VCaP (cell line): ENCODE measurements around the gene MGAT5.

ENCODE experiments used
- H3K27ac ChIP-seq: fragments of 450-650 bp; 2 replicates; pipeline ENCODE4 v1.5.1; 2017
- TF ChIP-seq, protein P1 (sequence below): fragments of 450-650 bp; conservative IDR thresholded peaks from 2 replicates; pipeline ENCODE4 v1.5.1; 2017; ENCODE audit warnings: mild to moderate bottlenecking, moderate library complexity

MGAT5 gene

DNA sequence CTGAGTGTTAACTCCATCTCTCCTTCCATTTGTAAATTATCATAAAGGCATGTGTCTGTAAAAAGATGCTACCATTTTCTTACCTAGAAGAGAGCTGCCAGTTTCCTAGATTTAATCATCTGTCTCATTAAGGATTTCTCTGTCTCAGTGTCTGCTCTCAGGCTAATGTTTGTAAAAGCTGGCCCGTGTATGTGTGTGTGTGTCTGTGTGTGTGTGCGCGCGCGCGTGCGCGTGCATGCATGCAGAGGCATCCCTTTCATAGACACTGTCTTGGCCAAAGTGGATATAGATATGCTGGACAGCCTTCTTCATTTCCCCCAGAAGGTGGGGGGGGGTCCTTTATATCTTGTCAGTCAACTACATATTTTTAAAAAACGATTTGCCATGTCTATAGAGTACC, 18.9 kb downstream of the MGAT5 start:
- no peak overlapping the region for H3K27ac ChIP-seq
- TF ChIP-seq, protein P1, sequence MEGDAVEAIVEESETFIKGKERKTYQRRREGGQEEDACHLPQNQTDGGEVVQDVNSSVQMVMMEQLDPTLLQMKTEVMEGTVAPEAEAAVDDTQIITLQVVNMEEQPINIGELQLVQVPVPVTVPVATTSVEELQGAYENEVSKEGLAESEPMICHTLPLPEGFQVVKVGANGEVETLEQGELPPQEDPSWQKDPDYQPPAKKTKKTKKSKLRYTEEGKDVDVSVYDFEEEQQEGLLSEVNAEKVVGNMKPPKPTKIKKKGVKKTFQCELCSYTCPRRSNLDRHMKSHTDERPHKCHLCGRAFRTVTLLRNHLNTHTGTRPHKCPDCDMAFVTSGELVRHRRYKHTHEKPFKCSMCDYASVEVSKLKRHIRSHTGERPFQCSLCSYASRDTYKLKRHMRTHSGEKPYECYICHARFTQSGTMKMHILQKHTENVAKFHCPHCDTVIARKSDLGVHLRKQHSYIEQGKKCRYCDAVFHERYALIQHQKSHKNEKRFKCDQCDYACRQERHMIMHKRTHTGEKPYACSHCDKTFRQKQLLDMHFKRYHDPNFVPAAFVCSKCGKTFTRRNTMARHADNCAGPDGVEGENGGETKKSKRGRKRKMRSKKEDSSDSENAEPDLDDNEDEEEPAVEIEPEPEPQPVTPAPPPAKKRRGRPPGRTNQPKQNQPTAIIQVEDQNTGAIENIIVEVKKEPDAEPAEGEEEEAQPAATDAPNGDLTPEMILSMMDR = no peak

DNA sequence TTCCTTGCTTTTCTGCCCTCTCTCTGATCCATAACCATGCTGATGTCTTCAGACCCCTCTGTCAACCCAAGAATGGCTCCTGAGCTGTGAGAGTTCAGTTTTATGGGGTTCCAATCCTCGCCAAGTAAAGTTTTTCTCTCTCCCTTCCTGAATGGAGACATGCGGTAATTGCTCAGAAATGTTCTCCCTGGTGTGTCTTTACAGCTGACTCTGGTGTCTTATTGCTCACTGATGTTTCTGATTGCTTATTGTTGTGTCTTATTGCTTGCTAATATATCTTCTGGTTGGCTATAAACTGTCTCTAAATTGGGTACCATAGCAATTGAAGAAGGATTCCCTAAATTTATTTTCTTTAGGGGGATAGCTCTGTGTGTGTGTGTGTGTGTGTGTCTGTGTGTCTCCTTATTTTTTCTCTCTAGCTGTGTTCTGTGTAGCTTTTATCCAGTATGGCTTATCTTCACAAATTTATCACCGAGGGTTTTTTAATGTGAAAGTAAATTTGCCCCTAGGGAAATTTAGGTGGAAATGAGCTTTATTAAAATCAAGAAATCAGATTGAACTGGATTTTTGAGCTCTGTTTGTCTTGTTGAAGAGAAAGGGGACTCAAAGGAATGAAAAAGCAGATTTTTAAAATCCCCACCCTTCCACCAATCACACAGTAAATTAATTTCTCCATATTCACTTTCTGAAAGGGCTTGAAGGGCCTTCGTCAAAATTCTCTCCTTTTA, 19.5 kb downstream of the MGAT5 start:
- TF ChIP-seq, protein P1 = no peak

DNA sequence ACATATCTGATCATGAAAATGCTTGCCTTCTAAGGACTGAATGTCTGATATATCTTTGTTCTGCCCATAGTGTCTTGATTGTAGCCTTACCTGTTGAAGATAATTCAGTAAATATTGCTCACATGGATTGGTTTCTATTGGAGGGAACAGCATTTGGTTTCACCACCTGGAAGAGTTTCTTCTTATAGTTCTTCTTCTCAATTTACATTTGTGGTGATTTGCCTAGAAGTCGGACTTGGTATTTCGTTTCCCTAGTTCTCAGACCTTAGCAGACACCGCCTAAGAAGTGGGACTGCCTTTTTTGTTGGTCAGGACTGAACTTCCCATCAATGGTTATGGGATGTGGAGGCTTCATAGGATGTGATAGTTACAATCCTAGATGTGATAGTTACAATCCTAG, 20.2 kb downstream of the MGAT5 start:
- no peak overlapping the region for H3K27ac ChIP-seq

More for the DNA sequence above, 19.5 kb downstream of the MGAT5 start:
- no peak overlapping the region for H3K27ac ChIP-seq

DNA sequence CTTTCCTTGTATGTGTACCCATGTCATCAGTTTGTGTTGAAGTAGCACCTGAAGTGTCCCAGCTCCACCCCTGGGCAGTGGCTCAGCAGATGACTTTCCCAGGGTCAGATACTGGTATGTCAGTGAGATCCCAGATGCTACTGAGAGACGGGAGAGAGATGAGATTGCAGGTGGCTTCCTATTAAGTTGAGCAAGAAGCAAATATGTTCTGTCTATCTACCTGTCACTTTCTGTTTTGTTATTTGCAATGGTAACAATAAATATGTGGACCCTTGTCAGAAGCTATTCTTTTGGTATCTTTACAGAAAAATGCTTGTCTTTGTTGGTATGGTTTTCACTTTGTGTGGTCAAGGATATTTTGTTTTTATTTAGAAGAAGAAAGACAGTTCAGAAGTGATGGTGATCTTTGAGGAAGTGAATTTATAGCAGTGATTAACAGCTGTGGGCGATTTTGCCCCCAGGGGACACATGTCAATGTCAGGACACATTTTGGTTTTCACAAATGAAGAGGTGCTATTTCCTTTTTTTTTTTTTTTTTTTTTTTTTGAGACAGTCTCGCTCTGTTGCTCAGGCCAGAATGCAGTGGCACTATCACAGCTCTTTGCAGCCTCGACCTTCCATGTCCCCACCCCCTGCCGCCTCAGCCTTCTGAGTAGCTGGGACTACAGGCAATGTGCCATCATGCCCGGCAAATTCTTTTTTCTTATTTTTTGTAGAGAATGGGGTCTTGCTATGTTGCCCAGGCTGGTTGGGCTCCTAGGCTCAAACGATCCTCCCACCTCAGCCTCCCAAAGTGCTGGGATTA, 21.4 kb downstream of the MGAT5 start:
- H3K27ac ChIP-seq = no peak overlapping the region
- TF ChIP-seq, protein P1 = no peak

More for the DNA sequence above, 20.2 kb downstream of the MGAT5 start:
- TF ChIP-seq, protein P1 = no peak

DNA sequence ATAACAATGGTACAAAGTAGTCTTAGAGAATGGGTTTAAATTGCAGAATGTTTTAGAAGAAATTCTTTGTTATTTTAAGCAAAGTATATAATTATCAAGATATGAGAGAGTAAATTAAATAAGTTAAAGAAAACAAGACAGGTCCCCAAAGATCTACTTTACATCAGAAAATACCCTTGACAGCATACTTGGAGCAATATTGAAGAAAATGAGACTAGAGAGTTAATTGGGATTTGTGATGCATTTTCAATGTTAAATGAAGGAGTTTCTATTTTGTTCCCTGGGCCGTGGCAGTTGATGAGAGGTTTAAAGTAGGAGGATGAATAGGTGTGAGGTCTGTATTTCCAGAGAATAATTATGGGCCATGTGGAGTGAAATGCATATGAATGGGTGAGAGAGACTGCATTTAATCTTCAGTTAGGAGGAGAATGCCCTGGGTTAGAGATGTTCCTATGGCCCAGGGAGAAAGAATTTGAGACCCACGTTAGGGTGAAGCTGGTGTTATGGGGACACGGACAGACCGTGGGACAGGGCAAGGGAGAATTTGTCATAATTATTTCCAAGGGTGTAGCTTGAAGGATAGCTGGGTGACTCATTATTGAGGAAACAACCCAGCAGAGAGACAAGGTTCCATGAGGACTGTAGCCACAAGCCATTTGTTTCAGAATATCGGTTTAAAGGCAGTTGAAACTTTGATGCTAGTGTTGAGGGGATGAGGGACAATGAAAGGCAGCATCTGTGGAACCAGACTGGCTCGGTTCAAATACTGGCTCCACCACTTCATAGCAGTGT, 22.7 kb downstream of the MGAT5 start:
- no peak overlapping the region for H3K27ac ChIP-seq
- TF ChIP-seq, protein P1 = no peak

DNA sequence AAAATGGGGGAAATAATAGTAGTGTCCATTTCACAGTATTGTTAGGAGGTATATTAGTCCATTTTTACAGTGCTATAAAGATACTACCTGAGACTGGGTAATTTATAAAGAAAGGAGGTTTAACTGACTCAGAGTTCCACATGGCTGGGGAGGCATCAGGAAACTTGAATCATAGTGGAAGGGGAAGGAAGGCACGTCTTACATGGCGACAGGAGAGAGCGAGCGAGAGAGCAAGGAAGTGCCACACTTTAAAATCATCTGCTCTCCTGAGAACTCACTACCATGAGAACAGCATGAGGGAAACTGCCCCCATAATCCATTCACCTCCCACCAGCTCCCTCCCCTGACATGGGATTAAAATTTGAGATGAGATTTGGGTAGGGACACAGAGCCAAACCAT, 23.4 kb downstream of the MGAT5 start:
- no peak overlapping the region for H3K27ac ChIP-seq
- TF ChIP-seq, protein P1 = no peak

DNA sequence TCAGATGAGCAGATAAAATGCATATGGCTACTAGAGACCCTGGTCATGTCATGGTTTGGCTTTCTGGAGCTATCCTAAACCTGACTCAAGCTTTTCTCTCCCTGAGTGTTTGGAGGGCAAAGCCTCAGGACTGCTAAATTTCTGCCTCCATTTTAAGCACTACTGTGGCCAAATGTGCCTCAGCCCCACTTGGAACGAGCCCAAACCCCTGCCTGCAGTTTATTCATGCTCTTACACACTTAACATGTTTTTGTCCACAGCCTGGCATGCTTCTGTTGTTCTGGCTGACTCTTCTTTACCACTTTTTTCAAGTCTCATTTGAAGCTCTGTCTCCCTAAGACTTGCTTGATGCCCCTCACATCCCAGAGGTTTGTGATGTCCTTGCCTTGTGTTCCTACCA, 24.7 kb downstream of the MGAT5 start:
- TF ChIP-seq, protein P1 = no peak

More for the DNA sequence above, 24.7 kb downstream of the MGAT5 start:
- H3K27ac ChIP-seq = no peak overlapping the region
